Ovary (tissue), 3 donors: ENCODE measurements around the gene LYG1.

ENCODE experiments used
- POLR2A ChIP-seq: fragments of 450-650 bp; IDR thresholded peaks from one replicate; pipeline ENCODE4 v1.6.1; 2017; ENCODE audit warnings: antibody characterized with exemption, mild to moderate bottlenecking, moderate library complexity
- TF ChIP-seq, protein P1 (sequence below), 3 donors: fragments of 450-650 bp in 2 of 3; fragments of 200-600 bp in 1 of 3; IDR thresholded peaks; one replicate each; pipeline versions ENCODE4 v1.5.1 to v1.8.0; 2016 to 2022; ENCODE audit warnings: antibody characterized with exemption in 3 of 3, mild to moderate bottlenecking in 1 of 3
- donor health status: DM: no; HTN: no; CAD: no.

DNA sequence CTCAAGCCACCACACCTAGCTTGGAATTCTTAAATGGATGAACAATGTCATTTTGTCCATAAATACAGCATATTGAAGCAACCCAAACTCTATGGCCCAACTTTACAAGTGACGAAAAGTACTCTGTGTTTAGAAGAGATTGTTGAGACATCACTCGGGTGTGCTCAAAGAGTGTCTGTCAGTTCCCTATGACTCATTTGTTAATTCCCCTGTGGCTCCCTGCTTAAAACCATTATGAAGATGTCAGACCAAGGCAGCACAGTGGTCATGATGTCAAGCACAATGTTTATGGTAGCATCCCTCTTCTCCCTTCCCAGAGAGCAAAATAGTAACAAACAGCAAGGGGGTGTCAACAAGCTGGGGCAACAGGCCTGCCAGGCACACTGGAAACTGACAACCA is 3.0 kb downstream of the LYG1 start:
- TF ChIP-seq, protein P1, sequence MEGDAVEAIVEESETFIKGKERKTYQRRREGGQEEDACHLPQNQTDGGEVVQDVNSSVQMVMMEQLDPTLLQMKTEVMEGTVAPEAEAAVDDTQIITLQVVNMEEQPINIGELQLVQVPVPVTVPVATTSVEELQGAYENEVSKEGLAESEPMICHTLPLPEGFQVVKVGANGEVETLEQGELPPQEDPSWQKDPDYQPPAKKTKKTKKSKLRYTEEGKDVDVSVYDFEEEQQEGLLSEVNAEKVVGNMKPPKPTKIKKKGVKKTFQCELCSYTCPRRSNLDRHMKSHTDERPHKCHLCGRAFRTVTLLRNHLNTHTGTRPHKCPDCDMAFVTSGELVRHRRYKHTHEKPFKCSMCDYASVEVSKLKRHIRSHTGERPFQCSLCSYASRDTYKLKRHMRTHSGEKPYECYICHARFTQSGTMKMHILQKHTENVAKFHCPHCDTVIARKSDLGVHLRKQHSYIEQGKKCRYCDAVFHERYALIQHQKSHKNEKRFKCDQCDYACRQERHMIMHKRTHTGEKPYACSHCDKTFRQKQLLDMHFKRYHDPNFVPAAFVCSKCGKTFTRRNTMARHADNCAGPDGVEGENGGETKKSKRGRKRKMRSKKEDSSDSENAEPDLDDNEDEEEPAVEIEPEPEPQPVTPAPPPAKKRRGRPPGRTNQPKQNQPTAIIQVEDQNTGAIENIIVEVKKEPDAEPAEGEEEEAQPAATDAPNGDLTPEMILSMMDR (IDR thresholded peaks at IDR 0.05), result no peak
- TF ChIP-seq POLR2A, result no peak
